HG03457 (cell line): ENCODE results near the gene LHFPL2.
A peak's percentile ranks its signal among the peaks of the same experiment; 100 is the strongest.
"Not testable (repeated sequence)": the region's sequence is repeated elsewhere in the genome, so short reads cannot be mapped to it uniquely, and the experiment has no call there.

Experiments
- ATAC-seq: cut with Tn5 transposase; IDR thresholded peaks from one replicate; pipeline ENCODE4 v1.9.1; 2021; ENCODE audit warnings: moderate number of reproducible peaks; ENCODE audit not compliant: unreplicated experiment

LHFPL2 gene, protein sequence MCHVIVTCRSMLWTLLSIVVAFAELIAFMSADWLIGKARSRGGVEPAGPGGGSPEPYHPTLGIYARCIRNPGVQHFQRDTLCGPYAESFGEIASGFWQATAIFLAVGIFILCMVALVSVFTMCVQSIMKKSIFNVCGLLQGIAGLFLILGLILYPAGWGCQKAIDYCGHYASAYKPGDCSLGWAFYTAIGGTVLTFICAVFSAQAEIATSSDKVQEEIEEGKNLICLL

DNA sequence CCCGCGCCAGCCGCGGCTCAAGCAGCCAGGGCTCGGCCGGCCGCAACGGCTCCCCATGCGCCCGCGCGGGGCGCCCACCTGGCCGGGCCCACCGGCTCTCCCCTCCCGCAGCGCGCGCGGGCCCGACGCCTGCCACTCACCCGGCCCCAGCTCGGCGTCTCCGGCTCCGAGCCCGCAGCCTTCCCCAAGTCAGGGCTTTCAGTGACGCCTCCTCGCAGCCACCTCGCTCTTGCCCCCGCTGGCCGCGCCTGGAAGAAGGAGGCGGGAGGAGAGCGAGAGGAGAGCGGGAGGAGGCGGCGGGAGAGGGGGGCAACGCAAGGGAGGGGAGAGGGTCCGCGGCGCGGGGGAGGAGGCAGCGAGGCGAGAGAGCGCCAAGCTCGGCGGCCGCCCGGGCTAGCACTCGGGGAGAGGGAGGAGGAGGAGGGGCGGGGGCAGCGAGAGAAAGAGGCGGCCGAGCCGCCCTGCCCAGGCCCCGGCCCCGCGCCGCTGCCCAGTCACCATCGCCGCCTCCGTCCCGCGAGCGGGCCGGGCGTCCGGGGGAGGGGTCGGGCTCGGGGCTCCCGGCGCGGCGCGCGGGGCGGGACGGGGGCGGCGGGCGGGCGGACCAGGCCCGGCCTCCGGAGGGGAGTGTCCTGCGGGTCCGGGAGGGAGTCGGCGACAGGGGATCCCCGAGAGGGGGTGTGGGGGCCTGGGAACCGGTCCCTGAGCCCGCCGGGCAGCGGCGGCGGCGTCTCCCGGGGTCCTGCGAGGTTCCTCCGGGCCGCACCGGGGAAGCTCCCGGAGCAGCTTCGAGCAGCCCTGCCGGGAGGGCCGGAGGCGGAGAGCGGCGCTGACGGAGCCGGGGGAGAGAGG lies at the start of gene LHFPL2:
LHFPL2 (minus strand) TSS at position 414 of the 852 bp plus-strand sequence. CDS start 138,559 bp downstream, outside the sequence.
- ATAC-seq, result peak; percentile 45

DNA sequence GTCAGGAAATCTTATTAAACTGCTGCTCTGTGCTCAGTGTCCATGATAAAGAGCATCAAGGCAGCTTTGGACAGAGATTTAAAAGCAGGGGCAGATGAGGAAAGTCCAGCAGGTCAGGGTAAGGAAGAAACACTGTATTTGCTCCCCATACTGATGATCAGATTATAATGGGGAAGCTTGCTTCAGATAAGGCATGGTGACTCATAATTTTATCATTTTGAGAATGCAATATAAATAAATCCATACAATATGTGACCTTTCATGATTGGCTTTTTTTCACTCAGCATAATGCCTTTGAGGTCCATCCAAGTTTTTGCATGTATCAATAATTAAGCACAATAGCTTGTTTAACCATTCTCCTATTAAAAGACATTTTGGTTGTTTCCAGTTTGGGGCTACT lies 48.1 kb upstream of the LHFPL2 start:
- ATAC-seq, result no peak

DNA sequence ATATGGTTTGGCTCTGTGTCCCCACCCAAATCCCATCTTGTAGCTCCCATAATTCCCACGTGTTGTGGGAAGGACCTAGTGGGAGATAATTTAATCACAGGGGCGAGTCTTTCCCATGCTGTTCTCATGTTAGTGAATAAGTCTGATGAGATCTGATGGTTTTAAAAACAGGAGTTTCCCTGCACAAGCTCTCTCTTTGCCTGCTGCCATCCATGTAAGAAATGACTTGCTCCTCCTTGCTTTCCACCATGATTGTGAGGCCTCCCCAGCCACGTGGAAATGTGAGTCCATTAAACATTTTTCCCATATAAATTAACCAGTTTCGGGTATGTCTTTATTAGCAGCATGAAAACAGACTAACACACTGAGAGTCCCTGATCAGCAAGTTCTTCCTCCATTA lies 47.5 kb upstream of the LHFPL2 start:
- not testable (repeated sequence) for ATAC-seq

DNA sequence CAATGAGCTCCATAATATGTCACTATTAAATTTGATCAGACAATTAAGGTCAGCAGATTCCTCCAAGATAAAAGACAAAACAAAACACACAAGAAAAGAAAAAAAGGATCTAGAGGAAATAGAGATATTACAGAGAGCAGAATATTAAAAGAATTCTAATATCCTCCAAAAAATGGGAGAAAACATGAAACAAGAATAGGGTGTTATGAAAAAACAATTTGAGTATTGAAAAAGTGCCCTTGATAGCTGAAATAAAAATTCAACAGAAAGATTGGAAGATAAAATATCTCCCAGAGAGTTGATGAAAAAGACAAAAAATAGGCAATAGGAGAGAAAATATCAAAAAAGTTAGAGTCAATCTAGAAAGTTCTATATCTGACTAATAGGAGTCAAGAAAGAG lies 44.8 kb upstream of the LHFPL2 start:
- no peak for ATAC-seq

DNA sequence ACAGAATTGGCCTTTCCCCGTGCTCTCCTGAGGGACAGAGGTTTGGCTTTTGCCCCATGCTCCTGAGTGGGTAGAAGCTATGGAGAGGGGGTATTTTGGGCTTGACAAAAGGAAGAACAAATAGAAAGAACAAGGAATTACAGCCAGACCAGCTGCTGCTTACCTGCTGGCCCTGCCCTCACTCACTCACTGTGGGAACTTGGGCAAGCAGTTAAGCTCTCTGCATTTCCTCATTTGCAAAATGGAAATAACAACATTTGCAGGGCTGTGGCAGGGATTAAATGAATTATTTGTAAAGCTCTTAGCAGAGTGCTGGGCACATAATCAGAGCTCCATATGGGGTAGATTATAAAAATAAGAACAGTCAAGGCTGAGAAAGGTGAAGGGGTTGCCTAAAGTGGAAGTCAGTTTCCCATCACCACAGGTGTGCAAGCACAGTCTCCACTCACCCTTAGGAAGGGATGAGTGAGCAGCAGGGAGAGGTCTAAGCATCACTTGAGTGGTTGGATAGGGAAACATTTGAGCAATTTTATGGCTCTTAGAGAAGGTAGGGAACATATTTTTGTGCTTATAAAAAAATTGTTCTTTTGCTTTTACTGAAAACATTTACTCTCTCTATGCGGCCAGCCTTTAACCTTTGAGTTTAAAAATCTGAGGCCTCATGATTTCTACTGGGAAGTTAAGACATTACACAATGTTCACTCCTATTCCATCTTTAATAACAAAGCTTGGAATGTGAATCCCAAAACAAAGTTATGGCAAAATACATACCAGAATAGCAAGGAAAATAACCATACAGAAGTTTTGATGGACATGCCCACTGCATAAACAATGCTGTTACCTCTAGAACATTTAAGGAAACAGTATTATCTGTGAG lies 42.8 kb upstream of the LHFPL2 start:
- ATAC-seq, result no peak

DNA sequence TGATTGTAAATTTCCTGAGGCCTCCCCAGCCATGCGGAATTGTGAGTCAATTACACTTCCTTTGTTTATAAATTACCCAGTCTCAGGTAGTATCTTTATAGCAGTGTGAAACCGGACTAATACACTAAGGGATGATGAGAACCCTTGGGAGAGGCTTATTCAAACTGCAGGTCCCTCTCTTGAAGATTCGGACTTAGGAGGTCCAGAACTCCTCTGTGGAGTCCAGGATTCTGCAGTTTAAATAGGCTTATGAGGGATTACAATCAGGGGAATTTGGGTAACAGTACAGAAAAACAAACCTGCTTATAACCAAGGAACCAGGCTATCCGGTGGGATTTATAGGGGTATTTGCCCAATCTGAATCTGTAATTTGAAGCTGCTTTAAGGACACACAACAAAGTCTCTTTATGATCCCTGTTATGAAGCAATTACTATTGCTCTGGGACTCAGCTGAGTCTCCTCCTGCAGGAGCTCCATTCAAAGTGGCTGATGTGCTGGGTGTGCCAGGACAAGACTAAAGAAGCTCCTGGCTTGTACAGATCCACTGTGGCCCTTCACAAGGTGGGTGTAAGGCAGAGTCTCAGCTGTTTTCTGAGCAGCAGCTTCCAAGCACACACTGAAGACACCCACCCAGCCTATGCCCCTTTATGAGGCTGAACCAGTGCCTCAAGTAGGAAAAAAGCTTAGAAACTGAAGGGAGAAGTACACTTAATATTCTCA lies 41.8 kb upstream of the LHFPL2 start:
- ATAC-seq, result no peak

DNA sequence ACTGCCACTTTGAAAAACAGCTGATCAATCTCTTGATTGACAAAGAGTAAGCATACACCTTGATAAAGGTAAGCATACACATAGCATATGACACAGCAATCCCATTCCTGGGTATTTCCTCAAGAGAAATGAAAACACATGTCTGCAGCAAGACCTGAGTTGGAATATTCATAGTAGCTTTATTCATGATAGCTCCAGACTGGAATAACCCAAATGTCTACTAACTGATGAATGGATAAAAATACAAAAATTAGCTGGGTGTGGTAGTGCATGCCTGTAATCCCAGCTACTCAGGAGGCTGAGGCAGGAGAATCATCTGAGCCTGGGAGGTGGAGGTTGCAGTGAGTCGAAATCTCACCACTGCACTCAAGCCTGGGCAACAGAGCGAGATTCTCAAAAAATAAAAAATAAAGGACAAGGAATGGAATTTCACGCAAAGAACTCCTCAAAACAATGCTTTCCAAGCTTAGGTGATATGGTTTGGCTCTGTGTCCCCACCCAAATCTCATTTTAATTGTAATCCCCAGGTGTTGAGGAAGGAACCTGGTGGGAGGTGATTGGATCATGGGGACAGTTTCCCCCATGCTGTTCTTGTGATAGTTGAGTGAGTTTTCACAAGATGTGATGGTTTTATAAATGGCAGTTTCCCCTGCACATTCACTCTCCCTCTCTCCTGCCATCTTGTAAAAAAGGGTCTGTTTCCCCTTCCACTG lies 41.1 kb upstream of the LHFPL2 start:
- ATAC-seq, result no peak

DNA sequence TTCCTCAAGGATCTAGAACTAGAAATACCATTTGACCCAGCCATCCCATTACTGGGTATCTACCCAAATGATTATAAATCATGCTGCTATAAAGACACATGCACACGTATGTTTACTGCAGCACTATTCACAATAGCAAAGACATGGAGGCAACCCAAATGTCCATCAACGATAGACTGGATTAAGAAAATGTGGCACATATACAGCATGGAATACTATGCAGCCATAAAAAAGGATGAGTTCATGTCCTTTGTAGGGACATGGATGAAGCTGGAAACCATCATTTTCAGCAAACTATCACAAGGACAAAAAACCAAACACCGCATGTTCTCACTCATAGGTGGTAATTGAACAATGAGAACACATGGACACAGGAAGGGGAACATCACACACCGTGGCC lies 38.9 kb upstream of the LHFPL2 start:
- ATAC-seq, result not testable (repeated sequence)

DNA sequence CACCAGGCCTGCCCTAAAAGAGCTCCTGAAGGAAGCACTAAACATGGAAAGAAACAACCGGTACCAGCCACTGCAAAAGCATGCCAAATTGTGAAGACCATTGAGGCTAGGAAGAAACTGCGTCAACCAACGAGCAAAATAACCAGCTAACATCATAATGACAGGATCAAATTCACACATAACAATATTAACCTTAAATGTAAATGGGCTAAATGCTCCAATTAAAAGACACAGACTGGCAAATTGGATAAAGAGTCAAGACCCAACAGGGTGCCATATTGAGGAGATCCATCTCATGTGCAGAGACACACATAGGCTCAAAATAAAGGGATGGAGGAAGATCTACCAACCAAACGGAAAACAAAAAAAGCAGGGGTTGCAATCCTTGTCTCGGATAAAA lies 35.3 kb upstream of the LHFPL2 start:
- not testable (repeated sequence) for ATAC-seq

DNA sequence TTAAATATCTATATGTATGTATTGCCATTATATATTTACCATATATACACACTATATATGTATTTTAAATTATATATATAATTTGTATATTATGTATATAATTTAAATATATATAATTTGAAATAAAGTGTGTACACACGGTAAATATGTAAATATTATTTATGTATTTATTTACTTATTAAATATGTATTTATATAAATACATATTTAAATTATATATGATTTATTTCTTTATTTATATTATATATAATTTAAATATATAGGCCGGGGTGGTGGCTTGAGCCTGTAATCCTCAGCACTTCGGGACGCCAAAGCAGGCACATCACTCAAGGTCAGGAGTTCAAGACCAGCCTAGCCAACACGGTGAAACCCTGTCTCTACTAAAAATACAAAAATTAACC lies 31.3 kb upstream of the LHFPL2 start:
- ATAC-seq, result no peak

DNA sequence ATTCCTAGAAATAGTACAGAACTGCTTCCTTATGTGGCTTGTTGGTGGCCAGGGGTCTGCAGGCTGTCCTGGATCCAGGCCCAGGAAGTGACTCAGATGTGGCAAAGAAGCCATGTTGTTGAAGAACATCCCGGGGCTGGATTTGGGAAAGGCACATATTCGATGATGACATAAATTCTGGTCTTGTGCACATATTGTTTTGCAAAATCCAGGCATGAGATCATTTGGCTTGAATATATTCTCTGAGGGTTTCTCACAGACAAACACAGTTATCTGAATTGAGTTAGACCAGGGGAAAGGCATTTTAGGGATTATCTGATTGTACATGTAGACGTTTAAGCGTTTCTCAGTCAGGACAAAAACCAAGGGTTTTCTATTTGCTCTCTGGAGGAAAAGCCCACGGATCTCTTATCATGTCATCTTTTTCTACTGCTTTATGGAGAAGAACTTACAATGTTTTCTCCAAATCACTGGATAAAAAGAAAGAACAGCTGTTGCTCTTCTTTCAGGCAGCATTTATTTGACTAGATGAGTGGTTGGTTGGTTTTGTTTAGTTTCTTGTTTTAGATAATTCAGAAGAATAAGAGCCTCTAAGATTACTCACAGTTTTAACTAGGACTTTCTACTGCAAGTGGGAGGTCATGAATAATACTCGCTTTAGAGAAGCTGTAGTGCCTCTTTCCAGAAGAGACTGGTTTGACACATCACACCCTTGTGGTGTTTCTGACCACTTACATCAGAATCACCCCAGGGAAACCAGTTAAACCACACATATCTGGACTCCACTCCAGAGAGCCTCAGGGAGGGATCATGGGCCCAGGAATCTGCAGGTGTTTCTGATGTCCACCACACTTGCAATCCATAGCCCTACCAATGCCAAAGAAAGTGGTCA lies 29.5 kb upstream of the LHFPL2 start:
- ATAC-seq, result no peak

DNA sequence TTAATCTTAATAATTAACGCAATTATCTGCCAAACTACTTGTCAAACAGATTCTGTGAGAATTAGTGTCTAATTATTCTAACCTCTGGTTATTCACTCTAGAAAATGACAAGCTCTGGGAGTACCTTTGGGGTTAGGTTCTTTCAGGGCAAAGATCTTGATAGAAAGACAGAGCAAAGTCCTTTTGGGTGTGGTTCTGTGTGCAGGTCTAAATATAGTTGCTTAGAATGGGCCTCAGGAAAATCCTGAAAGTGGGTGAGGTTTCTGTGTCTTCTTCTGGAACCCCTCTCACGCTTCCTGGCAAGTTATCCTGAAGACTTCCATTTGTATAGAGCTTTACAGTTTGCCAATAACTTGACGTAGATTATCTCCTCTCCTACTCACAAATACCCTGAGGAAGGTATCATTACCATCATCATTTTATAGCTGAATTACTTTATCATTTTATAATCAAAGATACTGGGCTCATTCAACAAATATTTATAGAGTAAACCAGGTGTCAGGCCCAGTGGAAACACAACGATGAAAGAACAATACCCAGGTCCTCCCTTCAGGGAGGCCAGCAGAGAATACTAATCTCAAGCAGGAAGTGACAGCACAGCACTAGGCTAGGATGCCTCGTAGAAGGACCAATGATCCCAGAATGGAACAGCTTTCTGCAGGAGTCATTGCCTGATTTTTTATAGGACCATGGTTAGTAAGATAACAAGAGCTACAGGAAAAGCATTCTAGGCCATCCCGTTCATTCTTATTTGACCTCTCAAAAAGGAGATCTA lies 27.6 kb upstream of the LHFPL2 start:
- ATAC-seq, result no peak

DNA sequence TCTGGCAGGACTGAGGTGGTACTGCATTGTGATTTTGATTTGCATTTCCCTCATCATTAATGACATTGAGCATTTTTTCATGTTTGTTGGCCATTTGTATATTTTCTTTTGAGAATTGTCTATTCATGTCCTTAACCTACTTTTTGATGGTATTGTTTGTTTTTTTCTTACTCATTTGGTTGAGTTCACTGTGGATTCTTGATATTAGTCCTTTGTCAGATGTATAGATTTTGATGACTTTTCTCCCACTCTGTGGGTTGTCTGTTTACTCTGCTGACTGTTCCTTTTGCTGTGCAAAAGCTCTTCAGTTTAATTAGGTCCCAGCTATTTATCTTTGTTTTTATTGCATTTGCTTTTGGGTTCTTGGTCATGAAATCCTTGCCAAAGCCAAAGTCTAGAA lies 25.3 kb upstream of the LHFPL2 start:
- not testable (repeated sequence) for ATAC-seq

DNA sequence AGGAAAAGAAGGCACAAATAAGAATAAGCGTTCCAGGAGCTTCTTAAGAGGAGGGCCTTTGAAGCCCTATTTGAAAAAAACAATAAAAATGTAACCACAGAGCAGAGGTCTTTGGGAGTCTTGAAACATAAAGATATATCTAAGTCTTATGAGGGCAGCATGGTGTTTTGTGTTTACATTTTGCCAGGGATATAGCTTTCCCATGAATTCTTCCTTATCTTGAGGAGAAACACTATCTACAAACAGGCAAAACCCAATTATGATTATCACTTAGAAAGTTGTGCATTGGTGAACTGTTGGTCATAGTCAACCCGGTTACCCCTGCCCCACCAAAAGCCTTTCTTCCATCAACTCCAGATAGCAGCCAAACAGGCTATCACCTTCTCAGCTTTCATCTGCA lies 23.6 kb upstream of the LHFPL2 start:
- no peak for ATAC-seq

DNA sequence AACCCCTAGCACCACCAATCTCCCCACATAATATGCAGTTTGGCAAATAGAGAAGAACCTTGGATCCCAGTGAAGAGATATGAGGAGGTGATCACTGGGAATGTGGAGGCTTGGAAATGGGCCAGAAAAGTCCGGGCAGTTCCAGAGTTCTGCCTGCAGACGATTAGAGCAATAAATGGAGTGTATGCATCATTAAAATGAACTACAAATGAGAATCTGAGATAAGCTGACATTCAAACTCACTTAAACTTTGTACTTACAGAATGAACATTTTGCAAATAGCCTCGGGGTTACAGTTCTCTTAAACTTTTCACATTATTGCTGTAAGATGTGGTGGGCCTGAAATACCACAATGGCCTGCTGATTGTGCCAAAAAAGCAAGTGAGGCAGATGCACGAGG lies 23.0 kb upstream of the LHFPL2 start:
- no peak for ATAC-seq

DNA sequence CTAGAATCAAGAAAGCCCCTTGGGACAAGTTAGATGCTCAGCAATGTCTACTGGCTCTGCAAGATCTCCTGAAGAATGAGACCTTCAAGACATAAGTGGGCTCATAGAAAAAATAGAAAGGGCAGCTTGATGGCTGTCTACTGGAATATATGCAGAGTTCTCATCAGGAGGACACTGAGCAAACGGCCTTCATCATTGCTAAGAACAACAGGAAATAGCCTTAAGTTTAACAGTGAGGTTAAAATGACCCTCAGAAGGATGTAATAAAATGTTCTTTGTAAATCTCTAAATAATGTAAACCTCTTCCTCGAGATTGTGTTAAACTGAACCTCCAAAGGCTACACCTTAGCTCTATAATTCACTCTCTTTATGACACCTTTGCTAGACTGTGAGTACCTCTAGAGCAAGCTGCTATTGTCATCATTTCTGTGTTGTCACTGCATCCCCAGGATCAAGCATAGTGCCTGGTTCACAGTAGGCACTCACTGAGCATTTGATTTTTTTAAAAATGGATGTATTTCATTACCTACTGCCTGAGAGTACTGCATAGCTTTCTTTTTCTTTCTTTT lies 22.2 kb upstream of the LHFPL2 start:
- ATAC-seq, result no peak

DNA sequence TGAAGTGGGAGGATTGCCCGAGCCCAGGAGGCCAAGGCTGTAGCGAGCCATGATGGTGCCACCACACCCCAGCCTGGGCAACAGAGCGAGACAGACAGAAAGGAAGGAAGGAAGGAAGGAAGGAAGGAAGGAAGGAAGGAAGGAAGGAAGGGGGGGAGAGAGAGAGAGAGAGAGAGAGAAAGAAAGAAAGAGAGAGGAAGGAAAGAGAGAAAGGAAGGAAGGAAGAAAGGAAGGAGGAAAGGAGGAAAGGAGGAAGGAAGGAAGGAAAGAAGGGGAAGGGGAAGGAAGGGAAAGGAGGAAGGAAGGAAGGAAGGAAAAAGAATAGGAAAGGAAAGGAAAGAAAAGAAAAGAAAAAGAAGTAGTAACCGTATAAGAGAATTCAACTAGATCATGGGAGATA lies 20.8 kb upstream of the LHFPL2 start:
- no peak for ATAC-seq

DNA sequence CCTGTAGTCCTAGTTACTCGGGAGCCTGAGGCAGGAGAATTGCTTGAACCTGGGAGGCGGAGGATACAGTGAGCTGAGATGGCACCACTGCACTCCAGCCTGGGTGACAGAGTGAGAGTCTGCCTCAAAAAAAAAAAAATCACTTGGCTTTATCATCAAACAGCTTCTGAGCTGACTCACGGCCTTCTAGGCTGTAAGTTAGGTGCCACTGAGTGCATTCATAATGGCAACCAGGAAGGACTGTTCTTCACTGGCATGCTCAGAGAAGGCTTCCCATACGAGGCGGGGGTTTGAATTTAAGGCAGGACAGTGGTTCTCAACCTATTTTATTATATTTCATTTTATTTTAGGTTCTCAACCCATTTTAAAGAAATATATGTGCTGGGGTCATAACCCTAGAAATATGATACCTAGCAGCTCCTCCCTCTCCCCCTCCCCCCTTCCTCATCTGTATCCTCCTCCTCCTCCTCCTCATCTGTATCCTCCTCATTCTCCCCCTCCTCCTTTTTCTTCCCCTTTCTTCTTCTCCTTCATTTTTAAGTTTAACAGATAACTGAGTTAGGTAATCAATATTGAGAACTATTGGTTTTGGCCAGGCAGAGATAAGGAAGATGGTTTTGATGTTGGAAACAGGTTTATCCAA lies 19.0 kb upstream of the LHFPL2 start:
- no peak for ATAC-seq
